Amniotic epithelial cell (primary cell): ENCODE results near the gene ST8SIA5.
"Not testable (repeated sequence)": the region's sequence is repeated elsewhere in the genome, so short reads cannot be mapped to it uniquely, and the experiment has no call there.

Experiments
- DNase-seq: peaks from one replicate; pipeline ENCODE4 v3.0.0-alpha.2; 2010; ENCODE audit warnings: low read depth

The ST8SIA5 gene, protein sequence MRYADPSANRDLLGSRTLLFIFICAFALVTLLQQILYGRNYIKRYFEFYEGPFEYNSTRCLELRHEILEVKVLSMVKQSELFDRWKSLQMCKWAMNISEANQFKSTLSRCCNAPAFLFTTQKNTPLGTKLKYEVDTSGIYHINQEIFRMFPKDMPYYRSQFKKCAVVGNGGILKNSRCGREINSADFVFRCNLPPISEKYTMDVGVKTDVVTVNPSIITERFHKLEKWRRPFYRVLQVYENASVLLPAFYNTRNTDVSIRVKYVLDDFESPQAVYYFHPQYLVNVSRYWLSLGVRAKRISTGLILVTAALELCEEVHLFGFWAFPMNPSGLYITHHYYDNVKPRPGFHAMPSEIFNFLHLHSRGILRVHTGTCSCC

DNA sequence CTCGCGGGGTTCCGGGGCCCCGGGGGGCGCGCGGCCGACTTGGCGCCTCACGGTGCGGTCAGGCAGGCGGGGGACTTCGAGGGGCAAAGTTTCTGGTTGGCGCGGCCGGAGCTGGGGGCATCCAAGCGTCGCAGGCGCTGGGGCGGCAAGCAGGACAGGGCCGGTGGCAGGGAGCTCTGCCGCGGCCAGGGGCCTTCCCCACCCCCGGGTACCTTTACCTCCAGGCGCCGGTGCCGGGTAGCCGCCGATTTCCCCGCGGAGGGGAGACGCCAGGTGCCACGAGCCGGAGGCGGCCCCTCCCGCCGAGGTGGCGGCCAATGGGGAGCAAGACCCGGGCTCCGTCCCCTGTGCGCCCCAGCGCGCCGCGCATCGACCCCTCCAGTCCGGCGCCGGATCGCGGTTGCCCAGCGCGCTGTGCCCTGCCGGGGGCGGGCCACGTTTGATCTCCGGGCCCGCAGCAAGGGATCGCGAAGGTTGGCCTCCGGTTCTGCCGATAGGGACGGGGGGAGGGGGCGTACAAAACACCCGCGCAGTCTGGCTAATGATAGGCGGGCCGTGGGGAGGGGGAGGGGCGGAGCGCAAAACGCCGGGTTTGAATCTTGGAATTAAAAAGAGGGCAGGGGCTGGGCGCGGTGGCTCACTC, at the start of gene ST8SIA5:
TSS of gene ST8SIA5 (minus strand) at position 495 of the 643 bp plus-strand sequence. CDS start 545 bp downstream, outside the sequence.
- DNase-seq: no peak

DNA sequence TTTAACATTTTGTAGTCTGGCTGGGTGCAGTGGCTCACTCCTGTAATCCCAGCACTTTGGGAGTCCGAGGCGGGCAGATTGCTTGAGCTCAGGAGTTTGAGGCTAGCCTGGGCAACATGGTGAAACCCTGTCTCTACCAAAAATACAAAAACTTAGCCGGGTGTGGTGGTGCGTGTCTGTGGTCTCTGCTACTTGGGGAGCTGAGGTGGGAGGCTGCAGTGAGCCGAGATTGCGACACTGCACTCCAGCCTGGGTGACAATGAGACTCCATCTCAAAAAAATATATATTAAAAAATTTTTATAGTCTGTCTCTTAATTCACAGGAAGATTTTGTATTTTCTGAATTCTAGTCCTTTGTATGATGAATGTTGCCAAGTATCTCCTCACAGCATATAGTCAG, 39.1 kb upstream of the ST8SIA5 start:
- not testable (repeated sequence) for DNase-seq

DNA sequence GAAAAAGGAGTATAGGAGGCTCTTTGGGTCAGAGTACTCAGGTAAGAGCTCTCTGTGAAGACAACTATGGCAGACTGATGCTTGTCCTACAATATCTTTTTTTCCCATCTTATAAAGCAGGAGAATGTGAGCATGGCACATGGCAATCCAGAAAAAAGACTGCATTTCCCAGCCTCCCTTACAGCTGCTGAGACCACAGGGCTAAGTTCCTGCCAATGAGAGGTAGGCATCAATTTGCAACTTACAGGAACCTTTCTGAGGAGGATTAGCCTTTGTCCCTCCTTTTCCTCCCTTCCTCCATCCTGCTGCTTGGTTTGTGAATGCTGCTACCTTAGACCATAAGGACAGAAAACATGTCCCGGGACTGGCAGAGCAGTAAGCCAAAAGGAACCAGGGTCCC, 37.8 kb upstream of the ST8SIA5 start:
- DNase-seq: no peak

DNA sequence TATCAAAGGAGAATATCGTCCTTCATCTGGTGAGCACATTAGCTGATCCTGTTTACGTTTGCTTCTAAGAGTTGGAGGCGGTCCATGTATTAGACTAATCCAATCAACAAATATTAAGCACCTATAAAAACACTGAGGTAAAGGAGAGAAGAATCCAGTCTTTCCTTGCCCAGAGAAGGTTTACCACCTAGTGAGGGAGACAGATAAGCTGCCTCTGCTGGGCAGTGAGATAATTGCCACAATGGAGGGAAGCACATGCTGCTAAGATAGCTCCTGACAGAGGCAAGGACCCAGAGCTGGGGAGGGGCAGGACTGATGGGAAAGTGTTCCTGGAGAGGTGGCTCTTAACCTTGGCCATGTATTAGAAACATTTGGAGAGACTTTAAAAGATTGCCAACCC, 36.7 kb upstream of the ST8SIA5 start:
- DNase-seq: no peak

DNA sequence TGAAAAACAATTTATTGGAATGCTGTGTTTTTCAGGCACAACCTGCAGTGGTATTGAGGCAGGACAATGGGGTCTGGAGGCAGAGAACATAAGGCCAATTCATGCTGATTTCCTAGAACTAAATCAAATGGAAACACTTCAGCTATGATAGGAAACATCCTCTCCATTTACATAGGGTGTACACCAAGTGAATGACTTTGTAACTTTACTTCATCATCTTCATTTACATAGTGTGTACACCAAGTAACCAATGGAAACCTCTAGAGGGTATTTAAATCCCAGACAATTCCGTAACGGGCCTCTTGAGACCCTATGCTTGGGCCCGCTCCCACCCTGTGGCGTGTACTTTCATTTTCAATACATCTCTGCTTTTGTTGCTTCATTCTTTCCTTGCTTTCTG, 32.2 kb upstream of the ST8SIA5 start:
- DNase-seq: no peak

DNA sequence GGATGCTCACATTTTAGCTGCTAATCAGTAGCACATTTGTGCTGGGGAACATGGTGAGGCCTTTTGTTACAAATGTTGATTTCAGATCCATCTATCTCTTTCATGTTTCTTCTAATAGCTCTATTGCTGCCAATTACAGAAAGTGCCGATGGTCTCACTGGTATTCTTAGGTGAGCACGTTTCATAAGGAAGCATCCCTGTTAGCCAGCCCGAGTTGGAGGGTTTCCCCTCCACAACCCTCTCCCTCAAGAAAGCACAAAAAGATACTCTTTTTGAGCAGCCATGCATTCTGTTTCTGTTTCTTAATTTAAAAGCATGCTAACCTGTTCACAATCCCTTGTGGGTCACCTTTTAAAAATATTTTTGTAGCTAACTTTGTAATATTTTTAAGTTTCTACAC, 30.8 kb upstream of the ST8SIA5 start:
- no peak for DNase-seq

DNA sequence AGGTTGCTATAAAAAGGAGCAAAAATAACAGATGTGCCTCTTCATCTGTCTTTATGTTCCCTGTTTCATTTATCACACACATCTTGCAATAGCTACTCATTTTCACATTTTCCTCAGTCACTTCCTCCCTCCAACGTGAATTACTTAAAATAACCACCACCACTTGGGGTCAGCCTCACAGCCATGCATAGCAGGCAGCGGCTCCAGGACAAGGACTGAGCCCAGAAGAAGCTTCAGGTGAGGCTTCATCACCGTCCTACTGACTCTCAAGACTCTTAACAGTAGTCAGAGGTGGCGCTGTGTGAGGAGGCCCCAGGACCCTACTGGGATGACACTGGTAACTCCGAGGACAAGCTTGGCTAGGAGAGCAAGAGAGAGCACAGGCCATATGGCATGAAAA, 15.5 kb upstream of the ST8SIA5 start:
- DNase-seq: no peak

DNA sequence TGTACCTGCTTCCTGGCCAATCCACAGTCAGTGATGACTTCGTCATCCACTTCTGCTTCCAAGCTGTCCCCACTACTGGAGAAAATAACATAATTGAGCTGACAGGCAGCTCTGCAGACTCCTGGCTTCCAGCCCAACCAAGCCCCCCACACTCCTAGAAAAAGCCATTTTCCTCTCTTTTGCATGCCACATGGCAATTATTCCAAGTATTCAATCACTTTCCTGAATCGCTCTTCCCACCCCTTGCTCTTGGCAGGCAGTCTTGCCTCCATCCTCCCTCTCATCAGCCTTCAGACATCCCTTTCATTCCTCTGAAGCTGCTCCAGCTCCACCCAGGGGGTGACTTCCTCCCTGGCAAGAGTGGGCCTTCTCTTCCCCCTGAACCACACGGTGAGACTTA, 14.3 kb upstream of the ST8SIA5 start:
- DNase-seq: no peak

DNA sequence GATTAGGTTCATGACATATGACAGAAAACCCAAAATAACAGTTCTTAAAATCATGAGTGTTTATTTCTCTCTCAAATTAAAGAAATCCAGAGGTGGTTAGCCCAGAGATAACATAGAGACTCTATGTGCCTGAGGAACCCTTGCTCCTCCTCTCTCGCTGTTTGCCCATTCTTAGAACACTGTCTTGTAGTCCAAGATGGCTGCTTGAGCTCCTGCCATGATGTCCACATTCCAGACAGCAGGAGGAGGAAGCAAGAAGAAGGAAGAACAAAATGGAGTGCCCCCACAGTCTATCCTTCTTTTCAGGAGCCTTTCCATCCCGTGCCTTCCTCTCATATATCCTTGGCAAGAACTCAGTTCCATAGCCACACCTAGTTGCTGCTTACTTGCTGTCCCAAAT, 13.9 kb upstream of the ST8SIA5 start:
- DNase-seq: no peak

DNA sequence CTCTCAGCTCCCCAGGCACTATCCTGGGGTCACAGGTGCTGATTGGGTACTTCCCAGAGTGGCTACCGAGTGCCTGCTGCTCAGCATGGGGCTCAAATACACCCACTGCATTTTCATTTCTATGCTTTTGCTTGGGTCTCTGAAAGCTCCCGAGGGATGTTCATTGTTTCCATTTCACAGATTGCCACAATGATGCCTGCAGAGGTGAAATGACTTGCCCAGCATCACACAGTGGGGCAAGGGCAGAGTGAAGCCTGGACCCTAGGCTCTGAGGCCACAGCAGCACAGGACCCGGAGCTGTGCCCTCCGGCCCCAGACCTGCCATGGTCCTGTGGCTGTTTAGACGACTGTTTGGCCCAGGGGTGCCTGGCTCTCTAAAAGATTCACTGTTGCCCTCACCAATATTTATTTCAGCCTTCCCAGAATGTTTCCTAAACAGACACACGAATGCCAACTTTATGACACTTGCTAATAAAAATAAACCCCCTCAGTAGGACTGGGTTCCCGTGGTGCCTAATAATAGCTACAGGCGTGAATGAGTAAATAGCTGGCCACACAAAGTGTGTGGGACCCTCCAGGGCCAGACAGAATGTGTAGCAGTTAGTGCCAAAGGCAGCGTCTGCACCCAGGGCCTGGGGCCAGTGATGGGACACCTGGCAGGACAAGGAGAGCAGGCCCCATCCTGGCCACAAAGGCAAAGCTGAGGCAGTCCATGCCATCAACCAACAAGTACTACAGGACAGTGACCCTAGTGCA, 11.5 kb upstream of the ST8SIA5 start:
- no peak for DNase-seq

DNA sequence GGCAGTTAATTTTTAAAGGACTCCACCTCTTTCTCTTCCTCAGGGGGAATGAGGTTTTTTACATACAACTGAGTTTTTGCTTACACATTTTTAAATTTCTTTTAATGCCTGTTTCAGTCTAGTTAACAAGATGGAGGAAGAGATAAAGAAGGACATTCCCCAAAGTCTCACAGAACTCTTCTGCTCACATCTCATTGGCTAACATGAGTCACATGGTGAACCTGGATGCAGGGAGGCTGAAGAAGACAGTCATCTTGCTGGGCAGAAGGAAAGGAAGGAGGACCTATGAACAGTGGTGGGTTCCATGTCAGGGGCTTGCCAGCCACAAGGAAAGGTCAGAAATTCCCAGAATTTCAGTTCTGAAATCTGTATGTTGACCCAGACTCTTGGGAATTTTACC, 10.4 kb upstream of the ST8SIA5 start:
- DNase-seq: no peak

DNA sequence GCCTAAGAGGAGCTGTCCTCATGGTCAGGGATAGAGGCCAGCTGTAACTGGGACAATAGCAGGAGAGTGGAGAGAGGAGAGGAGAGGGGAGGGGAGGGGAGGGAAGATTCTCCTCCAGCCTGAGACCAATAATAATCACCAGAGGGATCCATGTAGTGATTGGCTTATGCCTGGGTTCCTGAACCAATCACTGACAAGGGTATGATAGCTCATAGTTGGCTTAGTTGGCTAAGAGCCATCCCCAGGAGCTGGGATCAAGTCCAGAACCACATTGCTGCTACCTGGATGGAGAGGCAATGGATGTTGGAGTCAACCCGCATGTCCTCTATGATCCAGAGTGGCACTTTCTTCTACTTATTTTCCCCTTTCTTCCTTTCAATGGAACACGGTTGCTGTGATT, 7.7 kb upstream of the ST8SIA5 start:
- DNase-seq: no peak

DNA sequence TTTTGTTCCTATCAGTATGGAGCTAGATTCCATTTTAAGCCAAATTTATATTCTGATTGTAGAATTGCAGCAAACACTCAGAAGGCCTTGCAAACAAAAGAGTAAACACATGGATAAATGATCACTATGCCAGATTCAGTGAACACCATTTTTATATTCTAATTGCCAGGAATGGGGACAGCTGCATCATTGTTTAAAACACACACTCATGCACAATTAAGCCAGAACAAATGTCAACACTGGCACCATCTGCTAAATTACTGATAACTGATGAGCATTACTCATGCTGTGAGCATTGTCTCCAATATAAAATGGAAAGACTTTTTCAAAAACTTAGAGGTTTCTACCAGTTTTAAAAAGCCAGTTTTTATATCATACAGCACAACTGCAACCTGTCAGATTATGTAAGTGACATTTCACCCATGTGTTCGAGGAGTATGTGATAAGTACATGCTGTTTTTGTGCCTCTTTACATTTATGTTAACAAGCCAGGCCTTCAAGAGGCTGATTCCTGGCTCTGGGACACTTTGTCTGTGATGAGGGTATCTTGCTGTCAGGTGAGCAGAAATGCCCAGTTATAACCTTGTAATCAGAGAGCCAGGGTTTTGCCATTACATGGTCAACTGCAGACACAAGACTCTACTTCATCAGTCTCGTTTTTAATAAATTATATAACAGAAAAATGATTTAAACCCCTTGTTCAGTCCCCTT, 4.4 kb upstream of the ST8SIA5 start:
- no peak for DNase-seq

DNA sequence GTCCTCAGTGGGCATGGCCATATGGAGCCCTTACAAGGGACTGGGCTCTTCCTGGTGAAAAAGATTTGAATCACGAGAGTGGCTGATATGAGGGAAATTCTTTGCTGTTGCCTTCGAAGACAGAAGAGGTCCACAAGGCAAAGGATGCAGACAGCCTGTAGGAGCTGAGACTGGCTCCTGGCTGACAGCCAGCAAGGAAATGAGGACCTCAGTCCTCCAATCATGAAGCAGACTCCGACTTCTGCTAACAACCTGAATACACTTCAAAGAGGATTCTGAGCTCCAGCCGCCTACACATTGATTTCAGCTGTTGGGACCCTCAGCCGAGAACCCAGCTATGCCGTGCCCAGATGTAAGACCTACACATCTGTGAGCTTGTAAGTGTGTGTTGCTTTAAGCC, 3.0 kb upstream of the ST8SIA5 start:
- no peak for DNase-seq

DNA sequence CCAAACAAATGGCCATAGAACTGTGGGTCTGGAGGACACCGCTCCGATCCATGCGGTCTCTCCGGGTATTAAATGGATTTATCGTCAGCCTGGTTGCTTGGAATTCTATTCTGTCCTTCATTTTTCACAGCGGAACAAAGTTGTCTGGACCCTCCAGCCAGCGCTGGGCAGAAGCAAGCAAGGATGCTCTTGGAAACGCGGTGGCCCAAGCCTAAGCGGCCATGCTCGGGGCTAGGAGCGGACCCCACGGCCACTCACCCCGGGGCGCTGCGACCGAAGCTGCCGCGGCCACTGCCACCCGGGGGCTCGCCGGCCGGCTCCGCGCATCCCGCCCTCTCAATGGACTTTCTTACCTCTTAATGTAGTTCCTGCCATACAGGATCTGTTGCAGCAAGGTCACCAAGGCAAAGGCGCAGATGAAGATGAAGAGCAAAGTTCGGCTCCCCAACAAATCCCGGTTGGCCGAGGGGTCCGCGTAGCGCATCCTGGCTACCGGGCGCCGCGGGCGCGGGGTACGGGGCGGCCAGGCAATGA, 761 bp downstream of the ST8SIA5 start:
- DNase-seq: no peak

DNA sequence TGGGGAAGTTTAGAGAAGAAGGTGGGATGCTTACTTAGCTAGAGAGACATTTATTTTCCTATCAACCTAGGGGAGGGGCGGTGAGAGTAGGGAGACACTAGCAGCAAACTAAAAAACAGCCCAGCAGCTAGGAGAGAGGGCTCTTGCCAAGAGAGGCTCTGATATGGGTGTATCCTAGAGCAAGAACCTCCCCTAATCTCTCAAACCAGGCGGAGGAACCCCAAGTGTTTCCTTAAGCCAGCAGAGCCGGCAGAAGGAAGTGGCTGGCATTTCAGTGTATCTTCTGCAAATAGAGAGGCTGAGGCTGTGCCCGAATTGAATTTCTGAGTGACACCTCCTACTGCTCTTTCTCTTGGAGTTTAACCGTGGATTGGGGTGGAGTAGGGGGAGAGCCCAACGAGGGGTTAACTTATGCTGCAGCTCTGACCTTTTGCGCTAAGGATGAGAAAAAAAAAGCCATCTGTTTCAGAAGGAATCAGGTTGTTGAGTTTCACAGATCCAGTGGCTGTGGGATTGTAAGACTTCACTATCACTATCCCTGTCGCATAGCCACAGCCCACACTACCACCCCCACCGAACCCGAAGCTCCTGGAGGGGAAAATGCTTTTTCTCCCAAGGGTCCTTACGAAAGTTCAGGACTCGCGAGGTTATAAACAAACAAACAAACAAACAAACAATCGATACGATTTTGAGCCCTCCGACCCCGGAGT, 1.4 kb downstream of the ST8SIA5 start:
- DNase-seq: no peak

DNA sequence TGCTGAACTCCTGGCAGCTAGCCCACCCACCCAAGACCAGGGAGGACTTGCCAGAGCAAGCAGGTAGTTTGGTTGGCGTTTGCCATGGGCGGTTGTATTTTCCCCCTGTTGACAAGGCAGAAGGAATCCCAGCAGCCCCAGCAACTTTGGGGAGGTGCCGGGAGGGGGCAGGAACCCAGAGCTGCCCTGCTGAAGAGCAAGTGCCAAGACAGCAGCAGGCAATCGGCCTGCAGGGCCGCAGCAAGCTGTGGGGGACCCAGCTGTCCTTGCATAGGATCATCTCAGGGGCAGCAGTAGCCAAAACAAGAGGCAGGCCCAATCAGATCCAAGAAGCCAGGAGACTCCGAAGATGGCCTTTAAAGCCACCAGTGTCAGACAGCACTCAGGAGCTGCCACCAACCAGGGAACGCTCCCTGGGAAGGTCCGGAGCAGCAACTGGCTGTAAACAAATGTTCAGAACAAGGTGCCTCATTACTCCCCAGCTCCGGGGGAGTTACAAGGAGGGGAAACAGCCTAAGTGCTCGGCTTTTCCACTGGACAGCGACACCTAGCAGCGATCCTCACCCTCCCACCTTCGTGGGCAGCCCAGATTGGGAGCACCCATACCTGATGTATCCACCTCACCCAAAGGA, 2.1 kb downstream of the ST8SIA5 start:
- DNase-seq: no peak

DNA sequence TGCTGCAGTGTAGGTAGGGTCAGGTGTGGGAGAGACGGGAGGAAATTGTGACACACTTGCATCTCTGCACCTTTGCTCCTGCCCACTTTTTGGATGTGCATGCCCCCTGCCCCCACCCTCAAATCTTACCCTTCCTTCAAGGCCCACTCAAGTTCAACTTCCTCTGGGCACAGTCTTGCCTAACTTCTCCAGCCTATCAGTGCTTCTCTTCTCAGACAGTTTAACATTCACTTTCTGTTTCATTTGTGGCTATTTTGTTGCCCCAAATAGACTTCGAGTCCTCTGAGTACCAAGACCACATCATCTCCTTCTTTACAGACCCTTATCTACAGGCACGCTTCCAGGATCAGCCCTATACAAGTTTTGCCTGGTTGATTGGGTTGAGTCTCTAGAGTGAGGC, 2.7 kb downstream of the ST8SIA5 start:
- no peak for DNase-seq

DNA sequence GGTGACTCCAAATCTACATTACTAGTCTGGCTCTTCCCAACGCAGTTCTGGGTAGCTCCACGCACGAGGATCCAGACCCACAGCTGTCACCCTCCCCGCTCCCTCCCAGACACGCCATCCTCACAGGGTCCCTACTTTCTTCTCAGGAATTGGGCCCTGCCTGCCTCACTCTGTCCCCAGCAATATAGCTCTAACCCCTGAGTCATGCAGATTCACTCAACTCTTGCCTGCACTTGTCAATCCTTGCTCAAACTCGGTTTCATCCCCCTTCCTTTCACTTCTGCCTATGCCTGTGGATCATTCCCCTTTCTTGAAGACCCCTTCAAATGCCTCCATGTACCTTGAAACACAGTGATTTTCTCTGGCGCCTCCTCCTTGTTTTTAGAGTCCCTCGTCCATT, 5.0 kb downstream of the ST8SIA5 start:
- DNase-seq: no peak

DNA sequence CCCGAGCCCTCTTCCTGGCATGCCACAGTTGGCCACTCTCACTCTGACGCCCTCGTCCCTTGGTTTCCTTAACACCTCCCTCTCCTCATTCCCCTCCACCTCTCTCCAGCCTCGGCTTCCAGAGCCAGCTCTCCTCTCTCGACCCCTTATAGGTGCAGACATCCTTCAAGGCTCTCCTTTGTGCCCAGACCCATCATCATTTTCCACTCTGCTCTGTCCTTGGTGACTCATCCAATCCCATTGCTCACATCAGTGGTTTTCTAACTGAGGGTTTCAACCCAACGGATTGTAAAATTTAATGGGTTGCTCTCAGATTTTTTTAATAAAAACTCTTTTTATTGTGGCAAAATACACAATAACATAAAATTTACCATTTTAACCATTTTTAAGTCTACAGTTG, 6.2 kb downstream of the ST8SIA5 start:
- no peak for DNase-seq

DNA sequence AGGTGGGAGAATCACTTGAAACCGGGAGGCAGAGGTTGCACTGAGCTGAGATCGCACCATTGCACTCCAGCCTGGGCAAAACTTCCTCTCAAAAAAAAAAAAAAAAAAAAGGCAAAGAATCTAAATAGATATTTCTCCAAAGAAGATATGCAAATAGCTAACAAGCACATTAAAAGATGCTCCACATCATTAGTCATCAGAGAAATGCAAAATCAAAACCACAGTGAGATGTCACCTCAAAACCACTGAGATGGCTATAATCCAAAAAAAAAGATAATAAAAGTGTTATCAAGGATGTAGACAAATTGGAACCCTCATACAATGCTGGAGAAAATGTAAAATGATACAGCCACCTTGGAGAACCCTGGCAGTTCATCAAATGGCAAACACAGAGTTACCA, 8.4 kb downstream of the ST8SIA5 start:
- DNase-seq: no peak
